GM19025 (cell line): Measurements from ENCODE around the gene LRBA.

Experiments
- ATAC-seq: cut with Tn5 transposase; IDR thresholded peaks from one replicate; pipeline ENCODE4 v1.9.1; 2021; ENCODE audit warnings: mild to moderate bottlenecking, low read depth, moderate library complexity; ENCODE audit not compliant: unreplicated experiment

LRBA gene

DNA sequence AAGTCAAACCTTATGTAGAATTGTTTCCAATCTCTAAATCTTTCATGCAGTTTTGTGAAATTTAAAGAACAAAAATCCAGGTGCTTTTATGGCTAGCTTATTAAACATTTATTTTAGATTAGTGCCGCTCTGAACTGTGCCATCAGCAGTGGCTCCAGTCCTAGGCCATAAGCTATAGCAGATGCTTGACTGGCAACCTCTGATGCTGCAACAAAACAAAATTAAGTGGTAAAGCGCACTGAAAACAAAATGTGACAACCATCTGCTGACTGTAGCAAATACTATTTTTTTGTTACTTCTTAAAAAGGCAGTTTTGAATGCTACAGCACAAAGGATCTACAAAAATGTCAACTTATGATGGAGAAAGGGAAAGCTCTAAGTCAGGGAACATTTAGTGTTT lies 699.4 kb downstream of the LRBA start:
- ATAC-seq, result no peak

DNA sequence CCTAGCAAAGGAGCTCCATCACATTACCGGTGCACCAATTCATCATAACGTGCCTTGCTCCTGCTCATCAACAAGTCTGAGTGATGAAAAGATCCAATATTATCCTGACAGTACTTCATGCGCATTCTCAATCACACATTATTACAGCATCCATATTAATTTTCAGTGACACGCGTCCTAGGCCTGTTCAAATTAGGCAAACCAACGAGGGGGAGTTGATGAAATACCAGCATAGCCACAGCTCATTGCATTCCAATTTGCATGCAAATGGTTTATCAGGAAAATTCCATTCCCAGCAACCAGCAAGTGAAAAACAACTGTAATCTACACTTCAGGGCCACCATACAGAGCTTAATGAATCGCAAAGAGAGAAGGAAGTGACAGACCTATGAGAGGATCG lies 699.9 kb downstream of the LRBA start:
- no peak for ATAC-seq

DNA sequence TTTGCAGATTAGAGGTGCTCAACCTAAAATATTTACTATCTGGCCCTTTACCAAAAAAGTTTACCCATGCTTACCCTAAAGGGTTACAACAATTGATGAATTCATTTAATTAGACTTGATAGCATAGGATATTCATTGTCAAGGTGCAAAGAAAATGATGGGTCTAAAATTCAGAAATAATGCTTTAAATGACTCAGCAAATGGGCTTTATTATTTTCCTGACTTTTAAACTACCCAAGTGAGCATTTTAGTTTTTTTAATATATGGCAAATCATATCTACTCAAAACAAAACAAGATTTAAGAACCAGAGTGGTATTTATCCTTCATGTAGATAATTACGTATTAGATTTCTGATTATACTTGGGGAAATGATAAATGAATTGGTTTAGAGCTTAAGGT lies 701.1 kb downstream of the LRBA start:
- ATAC-seq, result no peak

DNA sequence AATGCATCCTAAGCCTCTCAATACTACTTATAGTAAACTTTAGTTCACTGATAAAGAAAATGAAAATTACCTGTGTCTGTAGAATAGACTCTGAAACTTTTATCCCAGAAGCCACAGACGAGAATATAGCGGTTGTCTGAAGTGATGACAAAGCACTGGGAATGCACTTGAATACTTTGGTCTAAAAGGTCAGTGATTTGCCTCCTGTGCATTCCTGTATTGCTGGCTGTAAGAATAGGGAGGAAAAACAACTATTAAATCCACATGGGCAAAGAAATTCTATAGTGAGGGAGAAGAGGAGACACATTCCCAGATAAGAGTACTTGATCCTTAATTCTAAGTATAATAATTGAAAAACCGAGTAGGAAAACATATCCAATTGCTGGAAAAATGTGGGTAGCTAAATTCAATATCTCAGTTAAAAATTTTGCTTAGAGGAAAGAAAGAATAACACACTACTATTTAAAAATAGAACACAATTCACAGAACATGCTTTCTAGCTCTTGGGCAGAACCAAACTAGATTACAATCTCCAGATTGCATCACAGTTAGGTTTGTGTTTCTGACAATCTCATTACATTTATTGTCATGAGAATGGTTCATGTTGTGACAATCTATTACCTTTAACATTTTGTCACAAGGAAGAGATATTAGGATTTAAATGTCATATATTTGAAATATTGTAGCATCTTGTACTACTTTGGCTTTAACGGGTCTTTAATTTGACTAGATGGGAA lies 704.8 kb downstream of the LRBA start:
- no peak for ATAC-seq

DNA sequence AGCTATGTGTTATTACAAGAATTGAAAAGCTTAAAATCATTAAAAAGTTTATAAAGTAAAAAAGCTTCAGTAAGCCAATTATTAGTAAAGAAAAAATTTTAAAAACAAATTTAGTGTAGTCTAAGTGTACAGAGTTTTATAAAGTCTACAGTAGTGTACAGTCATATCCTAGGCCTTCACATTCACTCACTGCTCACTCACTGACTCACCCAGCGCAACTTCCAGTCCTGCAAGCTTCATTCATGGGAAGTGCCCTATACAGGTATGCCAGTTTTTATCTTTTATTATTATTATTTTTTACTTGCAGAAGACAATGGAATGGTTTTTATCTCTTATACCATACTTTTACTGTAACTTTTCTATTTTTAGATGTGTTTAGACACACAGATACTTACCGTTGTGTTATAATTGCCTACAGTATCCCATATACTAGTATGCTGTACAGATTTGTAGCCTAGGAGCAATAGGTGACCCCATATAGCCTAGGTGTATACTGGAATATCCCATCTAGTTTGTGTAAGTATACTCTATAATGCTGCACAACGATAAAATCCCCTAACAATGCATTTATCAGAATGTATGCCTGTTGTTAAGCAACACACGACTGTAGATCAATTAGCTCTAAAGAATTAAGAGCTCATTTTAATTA lies 706.1 kb downstream of the LRBA start:
- ATAC-seq, result no peak

DNA sequence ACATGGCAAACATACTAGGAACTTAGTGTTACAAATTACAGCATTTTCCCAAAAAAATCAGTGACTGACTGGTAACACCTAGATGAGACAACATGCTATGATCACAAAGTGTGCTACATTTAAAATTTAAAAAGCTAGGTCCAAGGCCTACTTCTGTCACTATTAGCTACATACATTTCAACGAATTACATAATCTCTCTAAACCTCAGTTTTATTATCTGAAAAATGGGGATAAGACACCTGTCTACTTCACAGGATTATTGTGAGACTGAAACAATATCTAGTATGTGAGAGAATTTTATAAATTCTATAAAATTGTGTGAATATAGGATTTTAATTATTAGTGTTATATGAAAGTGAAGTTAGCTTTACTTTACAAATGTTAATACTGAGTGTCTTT lies 708.4 kb downstream of the LRBA start:
- ATAC-seq, result no peak

DNA sequence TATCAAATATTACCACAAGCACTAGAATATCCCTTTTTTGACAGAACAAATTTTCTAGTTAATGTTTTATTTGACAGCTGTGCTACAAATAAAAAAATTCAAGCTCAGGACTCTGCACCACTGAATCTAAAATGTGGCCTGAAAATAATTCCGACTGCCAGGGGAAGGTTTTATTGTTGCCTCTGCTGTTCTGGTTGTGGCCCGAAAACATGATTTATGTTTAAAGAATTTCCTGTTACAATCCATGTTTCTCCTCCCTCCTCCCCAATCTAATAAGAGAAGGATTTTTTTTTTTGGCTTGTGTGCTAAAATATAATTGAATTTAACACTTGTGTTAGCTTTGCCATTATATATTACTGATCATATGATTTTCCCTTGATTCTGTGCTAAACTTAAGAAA lies 709.1 kb downstream of the LRBA start:
- no peak for ATAC-seq

DNA sequence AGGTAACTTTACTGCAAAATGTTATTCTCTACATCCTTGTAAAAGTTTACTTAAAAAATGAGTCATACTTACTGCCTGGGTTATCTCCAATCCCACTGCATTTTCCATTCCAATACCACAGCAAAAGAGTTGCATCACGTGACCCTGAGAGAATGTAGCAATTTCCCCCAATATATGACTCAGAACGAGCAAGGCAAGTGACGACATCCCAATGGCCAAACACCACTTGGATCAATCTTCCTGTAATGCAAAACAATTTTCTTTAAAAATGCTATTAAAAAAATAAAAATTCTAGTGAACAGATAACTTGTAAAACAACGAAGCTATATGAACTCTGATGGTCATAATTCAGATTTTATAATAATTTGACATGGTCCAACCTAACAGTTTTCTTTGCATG lies 712.5 kb downstream of the LRBA start:
- ATAC-seq, result no peak

DNA sequence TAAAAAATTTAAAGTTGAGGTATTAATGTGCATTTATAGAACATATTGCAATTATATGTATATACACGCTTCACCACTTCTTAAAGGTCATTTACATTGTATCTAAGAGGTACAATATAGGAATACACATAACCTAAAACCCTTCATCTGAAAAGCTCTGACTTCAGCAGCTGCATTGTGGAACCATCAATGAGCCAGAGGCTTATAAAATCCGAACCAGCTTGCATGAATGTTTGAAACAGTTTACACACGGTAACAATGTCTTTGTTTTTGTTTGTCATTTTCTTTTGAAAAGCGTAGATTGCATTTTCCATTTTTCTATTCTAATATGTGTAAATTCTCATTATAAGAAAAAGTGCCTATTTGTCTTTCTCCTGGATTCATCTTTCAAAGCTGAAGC lies 715.3 kb downstream of the LRBA start:
- no peak for ATAC-seq

DNA sequence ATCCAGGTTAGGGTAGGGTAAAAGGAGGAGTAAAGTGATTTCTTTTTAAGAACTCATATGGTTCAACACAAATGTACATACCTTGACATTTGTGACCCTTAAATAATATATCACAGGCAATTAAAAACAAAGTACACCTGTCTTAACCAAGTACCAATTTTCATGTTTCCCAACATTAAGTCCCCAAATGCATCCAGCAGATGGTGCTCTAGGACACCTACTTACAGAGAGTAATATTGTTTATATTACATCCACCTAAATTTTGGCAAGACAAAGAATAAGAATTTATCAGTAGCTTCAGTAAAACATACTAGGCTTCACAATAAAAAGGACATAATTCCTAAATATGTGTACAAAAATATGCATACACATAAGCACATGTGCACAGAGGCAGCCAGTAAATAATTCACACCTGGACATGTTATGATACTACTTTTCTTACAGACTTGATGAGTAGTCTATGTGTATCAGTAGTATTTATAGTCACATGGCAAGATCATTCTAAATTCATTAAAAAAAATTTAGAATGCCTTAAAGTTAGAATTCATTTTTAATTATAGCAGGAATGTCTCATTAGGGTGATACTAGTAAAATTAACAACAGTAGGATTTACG lies 717.1 kb downstream of the LRBA start:
- ATAC-seq, result no peak

DNA sequence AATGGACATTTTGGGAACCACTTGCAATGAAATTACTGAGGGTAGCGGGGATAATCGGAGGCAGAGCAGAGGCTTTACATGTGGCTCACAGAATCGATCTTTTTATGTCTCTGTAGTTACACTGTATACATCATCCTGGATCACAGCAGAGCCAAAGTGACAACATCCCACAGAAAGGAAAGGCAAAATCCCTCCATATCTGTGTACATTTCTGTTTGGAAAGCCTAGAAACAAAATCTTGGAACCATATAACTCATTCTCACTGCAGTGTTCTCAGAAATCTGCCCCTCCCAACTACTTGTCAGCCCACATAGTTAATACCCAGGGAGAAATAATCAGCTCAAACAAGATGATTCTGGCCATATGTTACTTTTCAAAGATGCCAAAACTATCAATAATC lies 725.2 kb downstream of the LRBA start:
- no peak for ATAC-seq

DNA sequence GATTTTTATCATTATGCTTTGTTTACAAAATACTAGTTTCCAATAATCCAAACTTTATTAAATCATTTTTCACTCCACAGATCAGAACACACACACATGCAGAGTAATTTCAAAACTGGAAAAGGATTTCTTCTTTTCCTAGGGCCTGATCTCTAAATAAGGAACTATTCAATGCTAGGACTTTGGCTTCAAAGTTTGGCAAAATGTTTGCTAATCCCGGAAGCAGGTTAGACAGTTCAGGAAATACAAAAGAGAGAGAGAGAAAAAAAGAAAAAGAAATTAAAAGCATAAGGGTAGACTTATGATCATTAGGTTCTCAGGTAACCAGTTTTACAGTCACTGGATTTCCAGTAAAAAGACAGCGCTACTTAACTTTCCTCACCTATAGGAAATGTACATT lies 725.9 kb downstream of the LRBA start:
- no peak for ATAC-seq

DNA sequence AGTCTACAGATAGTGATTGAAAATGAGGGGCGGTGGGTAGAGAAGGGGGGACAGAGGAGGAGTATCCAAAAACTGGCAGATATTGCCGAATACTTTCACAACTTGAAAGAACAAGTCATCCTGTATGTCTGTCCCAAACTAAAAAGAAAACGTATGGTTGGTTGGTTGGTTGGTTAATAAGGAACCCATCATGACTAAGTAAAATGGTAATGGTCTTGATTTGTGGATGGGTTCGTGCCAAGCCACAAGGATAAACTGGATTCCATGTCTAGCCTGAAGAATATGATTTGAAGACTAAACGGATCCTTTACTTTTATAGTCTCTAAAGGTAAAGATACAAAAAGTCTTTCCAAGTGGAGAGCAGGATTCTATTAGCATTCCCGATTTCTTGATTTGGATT lies 728.4 kb downstream of the LRBA start:
- ATAC-seq, result no peak

DNA sequence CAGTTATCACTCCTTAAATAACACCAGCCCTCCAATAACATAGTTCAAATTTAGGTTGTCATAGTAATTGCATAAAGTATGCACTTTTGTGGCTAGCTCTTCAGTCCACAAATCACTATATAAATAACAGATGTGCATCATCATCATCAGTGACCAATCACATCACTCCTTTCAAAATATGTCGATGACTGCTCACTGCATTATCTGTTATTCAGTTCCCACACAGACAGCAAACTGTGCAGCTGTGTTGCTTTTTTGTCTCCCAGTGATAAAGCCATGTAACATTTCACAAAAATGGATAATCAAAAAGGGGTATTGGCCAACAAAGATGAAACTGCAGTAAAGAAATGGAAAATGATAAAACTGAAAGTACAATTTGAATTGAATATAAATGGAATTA lies 731.4 kb downstream of the LRBA start:
- ATAC-seq, result no peak

DNA sequence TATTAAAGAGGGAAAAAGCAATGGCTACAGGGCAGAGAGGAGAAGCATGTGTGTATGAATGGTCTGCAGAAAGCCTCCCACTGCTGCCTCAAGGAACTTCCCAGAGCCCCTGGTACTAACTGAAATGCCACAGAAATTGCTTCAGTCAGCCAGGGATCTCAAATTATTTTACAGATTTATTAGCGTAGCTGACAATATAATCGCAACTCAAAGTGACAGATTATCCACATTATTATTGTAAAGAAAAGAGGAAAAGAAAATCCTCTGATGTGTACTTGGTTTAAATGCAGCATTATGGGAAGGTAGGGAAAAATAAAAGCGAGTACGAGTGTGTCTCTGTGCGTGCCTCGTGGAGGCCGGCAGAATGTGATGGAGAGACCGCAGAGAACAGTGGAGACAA lies 734.1 kb downstream of the LRBA start:
- no peak for ATAC-seq

DNA sequence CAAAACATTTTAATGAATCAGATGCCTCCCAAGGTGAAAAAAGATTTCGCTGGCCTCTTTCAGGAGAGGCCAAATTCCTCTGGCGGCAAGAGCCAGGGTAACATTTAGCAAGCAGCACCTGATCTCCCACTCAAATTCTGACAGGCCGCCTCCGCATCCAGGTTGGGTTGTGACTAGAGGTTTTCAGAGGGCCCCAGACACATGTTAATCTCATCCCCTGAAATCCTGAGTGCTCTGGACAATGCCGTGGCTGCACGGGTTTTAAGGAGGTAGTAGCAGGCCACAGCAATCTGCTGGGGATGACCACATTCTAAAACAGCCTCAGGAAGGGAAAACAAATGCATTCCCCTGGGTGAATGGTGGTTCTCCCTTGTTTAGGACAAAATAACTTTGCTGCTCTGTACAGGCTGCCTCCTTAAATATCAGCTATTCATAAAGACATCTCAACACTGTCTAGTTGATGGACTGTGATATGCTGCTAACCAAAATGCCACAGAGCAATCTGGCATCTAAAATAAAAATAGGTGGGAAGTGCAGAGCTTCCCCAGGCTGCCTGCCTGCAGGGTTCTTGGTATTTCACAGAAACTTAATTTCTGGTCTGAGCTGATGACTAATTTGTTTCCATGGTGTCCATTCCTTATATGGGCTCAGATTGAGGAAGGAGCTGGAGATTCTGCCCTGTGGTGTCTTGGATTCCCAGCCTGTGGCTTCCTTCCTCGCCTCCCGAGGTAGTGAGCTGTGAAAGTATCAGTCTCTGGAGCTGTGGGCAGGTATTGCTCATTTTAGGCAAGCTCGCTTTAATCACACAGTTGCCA lies 734.8 kb downstream of the LRBA start:
- no peak for ATAC-seq

DNA sequence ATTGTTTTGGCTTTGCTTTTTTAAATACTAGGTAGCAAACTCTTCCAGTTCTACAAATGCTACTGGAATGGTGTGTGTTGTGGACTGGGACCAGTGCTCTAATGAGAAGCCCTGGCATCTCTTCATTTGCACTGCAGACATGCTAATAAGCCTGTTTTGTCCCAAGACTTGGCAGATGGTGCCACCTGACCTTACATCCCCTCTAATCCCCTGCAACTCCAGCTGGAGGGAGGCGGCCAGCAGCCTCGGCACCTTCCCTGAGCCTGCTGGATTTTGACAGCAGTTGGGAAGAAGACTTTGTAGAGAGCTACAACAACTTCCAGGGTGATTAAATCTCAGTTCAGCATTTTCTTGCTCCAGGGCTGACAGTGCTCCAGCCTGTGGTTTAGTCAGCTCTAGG lies 736.9 kb downstream of the LRBA start:
- no peak for ATAC-seq

DNA sequence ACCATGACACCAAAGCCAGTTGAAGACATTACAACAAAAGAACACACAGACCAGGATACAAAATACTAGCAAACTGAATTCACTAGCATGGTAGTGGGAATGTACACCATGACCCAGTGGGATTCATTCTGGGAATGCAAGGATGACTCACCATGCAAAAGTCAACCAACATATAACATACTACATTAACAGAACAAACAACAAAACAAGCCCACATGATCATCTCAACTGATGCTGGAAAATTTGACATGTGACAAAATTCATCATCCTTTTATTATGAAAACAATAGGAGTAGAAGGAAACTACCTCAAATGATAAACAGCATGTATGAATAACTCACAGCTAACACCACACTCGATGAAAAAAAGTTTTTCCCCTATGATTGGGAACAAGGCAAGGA lies 746.6 kb downstream of the LRBA start:
- ATAC-seq, result no peak

DNA sequence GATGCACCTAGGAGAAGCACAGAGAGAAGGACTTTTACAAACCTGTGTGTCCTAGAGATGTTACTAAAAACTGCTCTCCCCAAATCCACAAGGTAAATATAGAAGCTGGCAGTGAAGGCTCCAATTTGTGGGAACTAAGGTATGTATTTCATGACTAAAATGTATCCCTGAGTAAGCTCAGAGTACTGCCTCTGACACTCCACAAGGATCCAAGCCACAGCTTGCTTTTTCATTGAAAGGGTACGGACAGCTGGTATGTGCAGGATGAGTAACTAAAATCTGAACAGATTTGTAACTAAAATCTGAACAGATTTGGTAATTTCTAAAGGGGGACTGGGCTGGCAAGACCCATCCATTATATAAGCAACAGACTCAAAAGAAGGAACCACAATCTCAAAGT lies 749.3 kb downstream of the LRBA start:
- ATAC-seq, result no peak

DNA sequence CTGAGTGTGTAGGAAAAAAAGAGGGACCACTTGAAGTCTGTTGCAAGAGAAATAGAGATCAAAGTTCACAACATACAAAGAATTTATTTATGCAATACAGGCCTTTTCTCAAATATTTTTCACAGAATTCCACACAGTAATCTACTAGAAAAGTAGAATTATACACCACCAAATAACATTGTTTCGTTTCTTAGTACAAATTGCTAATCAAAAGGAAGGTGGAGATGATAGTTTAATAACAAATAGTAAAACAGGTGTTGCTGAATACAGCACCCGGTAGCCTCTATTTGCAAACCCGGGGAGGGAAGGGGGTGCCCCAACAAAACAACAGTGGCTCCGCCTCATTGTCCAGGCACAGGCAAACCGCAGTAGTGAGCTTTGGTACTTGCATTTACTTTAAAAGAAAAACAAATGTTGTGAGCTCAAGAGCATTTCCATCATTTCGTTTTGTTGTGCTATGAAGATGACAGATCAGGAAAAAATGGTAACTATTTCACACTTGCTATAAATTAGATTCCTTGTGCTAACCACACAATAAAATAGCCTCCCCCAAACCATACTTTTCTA lies 750.4 kb downstream of the LRBA start:
- no peak for ATAC-seq

DNA sequence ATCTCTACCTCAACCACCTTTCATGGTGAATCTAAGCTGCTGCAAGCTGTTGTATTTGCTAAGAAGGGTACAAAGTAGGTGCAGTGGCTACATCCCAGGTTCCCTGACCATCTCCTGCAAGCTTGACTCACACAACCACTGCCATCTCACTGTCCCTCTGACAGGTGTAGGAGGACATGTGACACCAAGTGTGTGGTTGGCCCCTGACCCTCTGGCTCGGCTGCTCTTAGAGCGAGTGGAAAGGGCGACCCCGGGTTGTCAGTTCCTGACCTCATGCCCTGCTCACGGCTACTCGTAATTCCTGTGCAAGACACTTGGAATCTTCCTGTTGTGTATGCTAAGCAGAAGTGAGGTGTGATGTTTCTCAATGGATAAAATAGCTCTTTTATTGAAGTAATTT lies 752.5 kb downstream of the LRBA start:
- ATAC-seq, result no peak
